RWPE2 (cell line): ENCODE data around the gene HRK.
A peak's percentile ranks its signal among the peaks of the same experiment; 100 is the strongest.

Experiments used
- ATAC-seq: fragments of 200-7000 bp; cut with Tn5 transposase; 3 replicates; pipeline ENCODE4 v1.9.1; 2021; ENCODE audit warnings: low read depth
- DNase-seq: peaks from one replicate; pipeline ENCODE4 v3.0.0-alpha.2; 2020; ENCODE audit warnings: low spot score
- H3K27ac ChIP-seq: fragments of 450-650 bp; 2 replicates; pipeline ENCODE4 v1.5.1; 2017; ENCODE audit warnings: mild to moderate bottlenecking; ENCODE audit not compliant: poor library complexity, severe bottlenecking
- H3K27me3 ChIP-seq: fragments of 250-450 bp; sonication (Bioruptor Pico); 2 replicates; pipeline ENCODE4 v1.5.1; 2021; ENCODE audit warnings: mild to moderate bottlenecking, moderate library complexity; ENCODE audit not compliant: insufficient read depth, poor library complexity, severe bottlenecking
- H3K36me3 ChIP-seq: fragments of 250-450 bp; sonication (Bioruptor Pico); 2 replicates; pipeline ENCODE4 v1.5.1; 2020; ENCODE audit warnings: low read depth, mild to moderate bottlenecking, moderate library complexity
- H3K4me1 ChIP-seq: fragments of 250-450 bp; sonication (Bioruptor Pico); 2 replicates; pipeline ENCODE4 v1.5.1; 2021; ENCODE audit warnings: mild to moderate bottlenecking, moderate library complexity; ENCODE audit not compliant: insufficient read depth, poor library complexity, severe bottlenecking
- H3K4me3 ChIP-seq: fragments of 250-450 bp; sonication (Bioruptor Pico); 2 replicates; pipeline ENCODE4 v1.5.1; 2021; ENCODE audit warnings: mild to moderate bottlenecking, moderate library complexity; ENCODE audit not compliant: severe bottlenecking
- H3K9me3 ChIP-seq: fragments of 250-450 bp; sonication (Bioruptor Pico); 2 replicates; pipeline ENCODE4 v1.5.1; 2021; ENCODE audit warnings: mild to moderate bottlenecking, moderate library complexity; ENCODE audit not compliant: severe bottlenecking
- CTCF ChIP-seq: fragments of 450-650 bp; IDR thresholded peaks from one replicate; pipeline ENCODE4 v1.5.1; 2017; ENCODE audit warnings: mild to moderate bottlenecking, moderate library complexity; ENCODE audit not compliant: poor library complexity, severe bottlenecking

HRK gene

DNA sequence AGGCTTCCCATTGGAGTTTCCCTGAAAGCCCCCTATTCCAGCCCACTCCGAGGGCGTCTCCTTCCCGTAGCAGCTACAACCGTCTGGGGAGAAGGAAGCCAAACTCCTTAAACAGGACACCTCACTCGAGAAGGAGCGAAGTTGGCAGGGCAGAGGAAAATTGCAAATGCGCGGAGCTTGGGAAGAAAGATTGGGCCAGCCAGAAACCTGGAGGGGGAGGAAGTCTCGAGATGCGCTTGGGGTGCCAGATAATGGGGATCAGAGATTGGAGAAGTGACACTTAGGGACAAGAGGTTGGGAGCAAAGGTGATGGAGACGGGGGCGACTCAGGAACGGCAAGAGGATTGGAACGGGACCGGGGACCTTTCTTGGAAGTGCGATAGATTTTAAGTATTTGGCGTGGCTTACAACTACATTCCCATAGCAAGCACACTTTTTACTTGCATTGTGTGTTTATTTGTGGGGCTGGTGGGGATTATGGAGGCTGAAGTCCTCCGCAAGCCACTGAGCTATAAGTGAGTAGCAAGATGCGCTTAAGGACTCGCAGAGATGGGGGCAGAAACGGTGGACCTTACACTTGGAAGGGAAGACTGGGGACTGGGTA is 926 bp downstream of the HRK start:
- Histone ChIP-seq H3K4me1 (peaks cover 5% of the 10 kb centered on the region), H3K9me3 (no peaks in the 10 kb centered on the region), H3K4me3 (peak overlapping the region; percentile 40), H3K36me3 (no peaks in the 10 kb centered on the region), H3K27ac (no peak overlapping the region), H3K27me3 (peaks cover 44% of the 10 kb centered on the region)
- no peak for TF ChIP-seq CTCF
- ATAC-seq = peak; percentile 5; the same call in 2 of the 3 replicates
- DNase-seq = no peak

DNA sequence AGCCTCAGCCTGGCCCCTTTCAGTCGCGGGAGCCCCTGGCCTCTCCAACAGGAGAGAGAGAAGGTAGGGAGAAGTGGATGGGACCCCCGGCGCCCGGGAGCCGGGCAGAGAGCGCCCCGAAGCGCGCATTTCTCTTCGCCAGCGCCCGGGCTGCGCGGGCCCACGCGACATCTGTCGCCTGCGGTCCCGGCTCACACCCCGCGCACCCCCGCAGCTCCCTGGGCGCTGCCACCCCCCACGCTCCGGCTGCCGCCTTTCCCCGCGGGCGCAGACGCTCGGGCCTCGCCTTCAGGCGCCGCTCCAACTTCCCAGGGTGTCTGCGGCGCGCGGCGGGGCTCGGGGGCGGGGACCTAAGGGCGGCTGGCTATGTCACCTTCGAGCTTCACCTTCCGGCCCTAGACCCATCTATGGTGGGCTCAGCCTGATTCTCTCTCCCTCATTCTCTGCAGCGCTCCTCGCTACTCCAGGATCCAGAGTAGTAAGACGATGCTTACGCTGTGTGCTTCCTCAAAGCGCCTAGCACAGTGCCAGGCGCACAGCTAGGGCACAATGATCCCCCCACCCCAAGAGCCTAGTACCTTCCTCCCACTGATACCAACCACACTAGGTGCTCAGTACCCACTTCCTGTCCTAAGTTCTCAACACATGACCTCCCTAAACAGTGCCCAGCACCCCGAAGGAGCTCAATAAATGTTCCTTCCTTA is 1.6 kb downstream of the HRK start:
- Histone ChIP-seq H3K4me3 (peak overlapping the region; percentile 40), H3K4me1 (peaks cover 5% of the 10 kb centered on the region), H3K27me3 (peaks cover 44% of the 10 kb centered on the region), H3K36me3 (no peaks in the 10 kb centered on the region), H3K27ac (no peak overlapping the region), H3K9me3 (peaks cover under 1% of the 10 kb centered on the region)
- DNase-seq (no peak), ATAC-seq (no peak)
- no peak for TF ChIP-seq CTCF

- Histone ChIP-seq H3K36me3 (no peaks in the 10 kb centered on the region), H3K4me1 (peaks cover 5% of the 10 kb centered on the region), H3K27ac (no peak overlapping the region), H3K27me3 (peaks cover 44% of the 10 kb centered on the region), H3K4me3 (peak overlapping the region; percentile 40), H3K9me3 (peaks cover 2% of the 10 kb centered on the region)
- DNase-seq (peak; percentile 79), ATAC-seq (peak; percentile 66)
- no peak for TF ChIP-seq CTCF
Measured at GRCh38 chr12:116878567-116879508, 2.4 kb downstream of the HRK start.

DNA sequence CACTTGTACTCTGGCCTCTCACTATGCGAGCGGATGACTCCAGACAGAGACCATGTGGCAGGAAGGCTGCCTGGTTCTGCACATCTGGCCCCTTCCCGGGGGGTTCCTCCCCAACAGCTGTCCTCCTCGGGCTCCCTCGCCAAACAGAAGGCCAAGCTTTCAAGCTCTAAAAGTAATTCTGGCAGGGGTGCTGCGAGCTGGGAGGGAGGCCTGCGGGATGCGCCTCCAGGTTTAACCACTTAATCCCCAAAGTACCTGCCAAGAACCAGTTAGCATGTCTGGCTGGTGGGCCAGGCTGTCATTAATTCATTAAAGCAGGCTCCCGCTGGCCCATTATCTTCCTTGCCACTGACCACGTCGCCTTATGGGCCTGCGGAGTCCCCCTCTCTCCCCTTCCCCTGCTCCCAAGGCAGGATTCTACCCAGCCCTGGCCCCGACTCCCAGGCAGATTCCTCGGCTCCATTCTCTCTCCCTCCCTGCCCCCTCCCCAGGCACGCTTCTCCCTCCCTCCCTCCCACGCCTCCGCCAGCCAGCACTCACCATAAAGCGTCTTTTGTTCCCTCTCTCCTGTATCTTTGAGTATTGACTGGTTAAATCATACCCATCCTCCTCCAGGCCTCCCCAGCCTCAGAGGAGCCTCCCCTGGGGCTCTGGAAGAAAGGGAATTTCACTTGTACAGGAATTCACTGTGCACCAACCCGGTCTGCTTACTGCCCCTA is 4.9 kb downstream of the HRK start:
- Histone ChIP-seq H3K9me3 (peaks cover 2% of the 10 kb centered on the region), H3K36me3 (no peaks in the 10 kb centered on the region), H3K4me1 (peaks cover 5% of the 10 kb centered on the region), H3K27me3 (peaks cover 25% of the 10 kb centered on the region), H3K4me3 (no peak overlapping the region), H3K27ac (no peak overlapping the region)
- TF ChIP-seq CTCF = no peak
- ATAC-seq (no peak), DNase-seq (no peak)
